Colonic mucosa (tissue), 4 donors: ENCODE results near the gene RIT1. TPM values are rescaled to one million over a fixed set of nuclear protein-coding genes. Genes with fewer than 3 reads are reported as not detected.

ENCODE experiments used
- DNase-seq: peaks from one replicate; pipeline ENCODE4 v3.0.0-alpha.2; 2020
- H3K27ac ChIP-seq: fragments of 200-600 bp; one replicate; pipeline ENCODE4 v1.8.0; 2021
- H3K27me3 ChIP-seq: fragments of 200-600 bp; one replicate; pipeline ENCODE4 v1.8.0; 2021
- H3K36me3 ChIP-seq: fragments of 200-600 bp; one replicate; pipeline ENCODE4 v1.8.0; 2021
- H3K4me1 ChIP-seq: fragments of 200-600 bp; one replicate; pipeline ENCODE4 v1.8.0; 2021; ENCODE audit warnings: mild to moderate bottlenecking
- H3K4me3 ChIP-seq: fragments of 200-600 bp; one replicate; pipeline ENCODE4 v1.8.0; 2021
- H3K9ac ChIP-seq, 2 donors: one replicate each; pipeline ENCODE4 v1.7.0; 2013; ENCODE audit warnings: control low read depth in 2 of 2, low read depth in 2 of 2, low read length in 2 of 2
- H3K9me3 ChIP-seq: fragments of 200-600 bp; one replicate; pipeline ENCODE4 v1.8.0; 2021
- intact Hi-C: fragments of 100-400 bp; cut with DNase I; formaldehyde crosslinking; loops from one replicate; pipeline ENCODE4 v1.14.1; 2022
- total RNA-seq, 2 donors: library from RNA; stranded (reverse); fragmentation: NEBNext Ultra II Directional in 1 of 2; extraction: Animal tissue kit (Norgen Biotek cat#: 25700) in 1 of 2; gene quantifications; one replicate each; pipeline ENCODE4 v1.2.1, GENCODE V29; 2021
- TF ChIP-seq, protein P1 (sequence below): fragments of 200-600 bp; IDR thresholded peaks from one replicate; pipeline ENCODE4 v1.8.0; 2022; ENCODE audit warnings: antibody characterized with exemption, mild to moderate bottlenecking
- donor health status: healthy.
- donor health status: DM: no; HTN: no; CAD: no.
- donor health status: DM: no; HTN: no; CAD: no.

Gene RIT1
- total RNA-seq, 2 donors from 2014 or later, result 14.6 to 51.7 TPM

DNA sequence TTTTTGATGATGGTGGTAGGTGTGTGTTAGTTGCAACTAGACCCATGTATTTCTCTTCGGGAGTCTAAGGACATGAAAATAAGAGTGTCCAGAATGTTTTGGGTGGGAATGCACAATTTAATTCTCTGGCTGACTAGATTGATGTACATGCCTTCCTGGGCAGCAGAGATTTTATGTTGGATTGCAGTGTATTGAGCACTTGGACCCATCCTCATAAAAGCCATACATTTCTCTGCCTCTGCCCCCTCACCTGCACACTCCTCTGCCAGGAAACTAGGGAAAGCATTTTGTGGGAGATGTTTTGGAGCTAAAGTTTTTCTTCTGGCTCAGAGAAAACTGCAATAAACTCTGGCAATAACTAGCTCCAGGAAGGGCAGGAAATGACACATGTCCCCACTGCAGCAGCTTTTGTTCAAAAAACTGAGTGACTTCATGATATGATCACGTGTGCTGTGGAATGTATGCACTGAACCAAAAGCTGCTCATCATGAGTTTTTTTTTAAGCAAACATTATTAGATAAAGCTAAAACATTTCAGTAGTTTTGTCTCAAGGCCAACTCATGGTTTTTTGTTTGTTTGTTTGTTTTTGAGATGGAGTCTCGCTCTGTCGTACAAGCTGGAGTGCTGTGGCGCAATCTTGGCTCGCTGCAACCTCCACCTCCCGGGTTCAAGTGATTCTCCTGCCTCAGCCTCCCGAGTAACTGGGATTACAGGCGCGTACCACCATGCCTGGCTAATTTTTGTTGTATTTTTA is 17.6 kb downstream of the RIT1 start:
- Histone ChIP-seq H3K4me3 (no peak overlapping the region), H3K9ac (peak overlapping the region in 1 of 2 donors; percentile 21)
- no peak for DNase-seq

DNA sequence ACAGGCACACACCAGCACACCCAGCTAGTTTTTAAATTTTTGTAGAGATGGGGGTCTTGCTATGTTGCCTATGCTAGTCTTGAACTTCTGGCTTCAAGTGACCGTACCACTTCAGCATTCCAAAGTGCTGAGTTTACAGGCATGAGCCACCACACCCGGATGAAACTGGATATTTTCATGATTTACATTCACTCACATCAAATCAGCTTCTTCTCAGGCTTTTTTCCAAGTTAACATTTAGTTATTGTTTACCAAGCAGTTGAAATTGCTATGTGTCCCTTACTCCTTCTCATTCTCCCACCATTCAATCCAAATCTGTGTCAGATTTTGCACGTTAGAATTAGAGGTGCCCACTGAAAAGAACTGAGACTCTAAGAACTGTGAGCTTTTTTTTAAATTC is 18.4 kb downstream of the RIT1 start:
- no peak overlapping the region for H3K27ac ChIP-seq
- H3K4me1 ChIP-seq, result no peaks in the 10 kb centered on the region
- no peak for DNase-seq
- no peak overlapping the region for H3K4me3 ChIP-seq
- H3K9me3 ChIP-seq, result no peaks in the 10 kb centered on the region
- intact Hi-C loops, result no loop called here
- H3K27me3 ChIP-seq, result no peaks in the 10 kb centered on the region
- no peak overlapping the region for H3K9ac ChIP-seq
- TF ChIP-seq, protein P1, sequence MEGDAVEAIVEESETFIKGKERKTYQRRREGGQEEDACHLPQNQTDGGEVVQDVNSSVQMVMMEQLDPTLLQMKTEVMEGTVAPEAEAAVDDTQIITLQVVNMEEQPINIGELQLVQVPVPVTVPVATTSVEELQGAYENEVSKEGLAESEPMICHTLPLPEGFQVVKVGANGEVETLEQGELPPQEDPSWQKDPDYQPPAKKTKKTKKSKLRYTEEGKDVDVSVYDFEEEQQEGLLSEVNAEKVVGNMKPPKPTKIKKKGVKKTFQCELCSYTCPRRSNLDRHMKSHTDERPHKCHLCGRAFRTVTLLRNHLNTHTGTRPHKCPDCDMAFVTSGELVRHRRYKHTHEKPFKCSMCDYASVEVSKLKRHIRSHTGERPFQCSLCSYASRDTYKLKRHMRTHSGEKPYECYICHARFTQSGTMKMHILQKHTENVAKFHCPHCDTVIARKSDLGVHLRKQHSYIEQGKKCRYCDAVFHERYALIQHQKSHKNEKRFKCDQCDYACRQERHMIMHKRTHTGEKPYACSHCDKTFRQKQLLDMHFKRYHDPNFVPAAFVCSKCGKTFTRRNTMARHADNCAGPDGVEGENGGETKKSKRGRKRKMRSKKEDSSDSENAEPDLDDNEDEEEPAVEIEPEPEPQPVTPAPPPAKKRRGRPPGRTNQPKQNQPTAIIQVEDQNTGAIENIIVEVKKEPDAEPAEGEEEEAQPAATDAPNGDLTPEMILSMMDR, result no peak
- H3K36me3 ChIP-seq, result no peaks in the 10 kb centered on the region

More for the DNA sequence above, 17.6 kb downstream of the RIT1 start:
- TF ChIP-seq, protein P1, result no peak
- no peaks in the 10 kb centered on the region for H3K9me3 ChIP-seq
- H3K27ac ChIP-seq, result no peak overlapping the region
- H3K27me3 ChIP-seq, result no peaks in the 10 kb centered on the region
- no peaks in the 10 kb centered on the region for H3K36me3 ChIP-seq
- intact Hi-C loops, result no loop called here
- no peaks in the 10 kb centered on the region for H3K4me1 ChIP-seq

DNA sequence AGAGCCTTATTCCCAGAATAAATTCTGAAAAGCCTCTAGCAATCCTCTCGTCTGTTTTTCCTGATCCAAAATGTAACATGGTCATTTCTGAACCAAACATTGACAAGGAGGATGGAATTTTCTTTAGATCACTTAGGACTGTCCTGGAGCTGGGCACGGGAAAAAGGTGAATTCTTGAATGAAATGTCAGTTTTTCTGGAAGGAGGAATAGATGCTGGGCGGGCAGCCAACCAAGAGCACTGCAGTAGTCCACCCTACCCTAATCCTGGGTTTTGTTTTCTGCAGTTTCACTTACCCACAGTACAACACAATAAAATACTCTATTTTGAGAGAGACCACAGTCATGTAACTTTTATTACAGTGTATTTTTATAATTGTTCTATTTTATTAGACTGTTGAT is 20.9 kb downstream of the RIT1 start:
- H3K9me3 ChIP-seq, result no peaks in the 10 kb centered on the region
- H3K4me1 ChIP-seq, result no peaks in the 10 kb centered on the region
- H3K36me3 ChIP-seq, result no peaks in the 10 kb centered on the region
- no peak for DNase-seq
- no peak overlapping the region for H3K4me3 ChIP-seq
- no peak overlapping the region for H3K9ac ChIP-seq
- TF ChIP-seq, protein P1, result no peak
- H3K27ac ChIP-seq, result no peak overlapping the region
- intact Hi-C loops, result no loop called here
- H3K27me3 ChIP-seq, result no peaks in the 10 kb centered on the region

DNA sequence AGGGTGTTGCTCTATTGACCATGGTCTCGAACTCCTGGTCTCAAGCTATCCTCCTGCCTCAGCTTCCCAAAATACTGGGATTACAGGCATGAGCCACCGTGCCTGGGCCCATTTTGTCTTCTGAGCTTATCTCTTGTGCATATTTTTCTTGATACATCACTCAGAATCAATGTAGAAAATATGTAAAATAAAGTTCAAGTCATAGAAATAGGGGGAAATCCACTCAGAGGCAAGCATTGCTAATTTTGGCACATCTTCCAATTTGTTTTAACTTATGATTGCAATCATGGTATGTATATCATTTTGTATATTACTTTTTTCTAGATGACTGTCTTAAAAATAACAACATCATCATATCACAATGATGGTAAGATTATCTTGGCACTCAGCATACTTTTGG is 21.6 kb downstream of the RIT1 start:
- TF ChIP-seq, protein P1, result no peak
- Histone ChIP-seq H3K4me1 (no peaks in the 10 kb centered on the region), H3K36me3 (no peaks in the 10 kb centered on the region), H3K27me3 (no peaks in the 10 kb centered on the region), H3K27ac (no peak overlapping the region), H3K9me3 (no peaks in the 10 kb centered on the region), H3K4me3 (no peak overlapping the region), H3K9ac (no peak overlapping the region)
- no peak for DNase-seq
- intact Hi-C loops, result no loop called here

DNA sequence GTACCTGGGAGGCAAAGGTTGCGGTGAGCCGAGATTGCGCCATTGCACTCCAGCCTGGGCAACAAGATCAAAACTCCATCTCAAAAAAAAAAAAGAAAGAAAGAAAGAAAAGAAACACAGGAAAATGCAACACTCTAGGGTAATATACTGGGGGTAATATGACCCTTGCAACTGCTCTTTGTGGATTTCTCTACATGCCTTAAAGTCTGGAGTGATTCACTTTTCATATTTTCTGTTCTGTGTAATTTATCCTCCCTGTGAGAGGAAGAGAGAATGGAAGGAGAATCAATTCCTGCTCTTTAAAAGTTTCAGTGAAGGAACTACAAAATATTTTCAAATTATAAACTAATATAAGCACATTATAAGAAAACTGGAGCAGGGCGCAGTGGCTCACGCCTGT is 22.7 kb downstream of the RIT1 start:
- intact Hi-C loops, result no loop called here
- H3K4me3 ChIP-seq, result no peak overlapping the region

More for the DNA sequence above, 22.7 kb downstream of the RIT1 start:
- H3K9me3 ChIP-seq, result no peaks in the 10 kb centered on the region
- no peaks in the 10 kb centered on the region for H3K4me1 ChIP-seq
- TF ChIP-seq, protein P1, result no peak
- no peak overlapping the region for H3K27ac ChIP-seq
- H3K36me3 ChIP-seq, result no peaks in the 10 kb centered on the region
- no peak overlapping the region for H3K9ac ChIP-seq
- no peaks in the 10 kb centered on the region for H3K27me3 ChIP-seq
- DNase-seq, result no peak
